GM12878 (cell line): Measurements from ENCODE around the gene ARRDC5. TPM values are rescaled to one million over a fixed set of nuclear protein-coding genes. Genes with fewer than 3 reads are reported as not detected.

ENCODE experiments used
- ATAC-seq: fragments of 200-7000 bp; cut with Tn5 transposase; 3 replicates; pipeline ENCODE4 v1.9.1; 2020; ENCODE audit warnings: mild to moderate bottlenecking, moderate library complexity
- BruUV-seq: library from RNA; stranded (reverse); fragments of 400-500 nt; replicated peaks from 2 replicates; lab custom pipeline; 2021; lab: Mats Ljungman, UMichigan
- CTCF ChIA-PET: fragments of 300-600 bp; sonication (Branson Sonifier 250); formaldehyde crosslinking; extraction: SDS; loops from one replicate; lab custom pipeline; 2021; ENCODE audit warnings: inconsistent platforms; lab: Yijun Ruan, JAX
- POLR2A ChIA-PET: fragments of 350-600 bp; formaldehyde crosslinking; extraction: SDS; loops from one replicate; lab custom pipeline; 2021; ENCODE audit warnings: inconsistent platforms; lab: Charles Lee
- RAD21 ChIA-PET: fragments of 300-600 bp; sonication (Branson Sonifier 250); formaldehyde crosslinking; loops from one replicate; lab custom pipeline; 2023; ENCODE audit warnings: antibody characterized with exemption; ENCODE audit not compliant: unreplicated experiment; lab: Charles Lee
- SMC1A ChIA-PET: fragments of 300-600 bp; sonication (Branson Sonifier 250); formaldehyde crosslinking; loops from one replicate; lab custom pipeline; 2023; ENCODE audit not compliant: unreplicated experiment, uncharacterized antibody; lab: Charles Lee
- DNase-seq: peaks from one replicate; pipeline ENCODE4 v3.0.0-alpha.2; 2011; ENCODE audit warnings: low read depth, low spot score
- FAIRE-seq: peaks from 3 replicates; lab custom pipeline; 2011; peaks lifted over from hg19 to GRCh38; lab: Jason Lieb, UNC
- H2AFZ ChIP-seq: 2 replicates; pipeline ENCODE4 v1.6.0; 2011; ENCODE audit warnings: low read depth, low read length, control low read depth; ENCODE audit not compliant: control insufficient read depth
- H3K27ac ChIP-seq: 2 replicates; pipeline ENCODE4 v1.5.1; 2011; ENCODE audit warnings: control low read depth; ENCODE audit not compliant: control insufficient read depth, insufficient read depth
- H3K27me3 ChIP-seq, 2 experiments: replicated peaks in 1 of 2; 2 replicates each; pipeline versions ENCODE4 v1.6.0 to v1.6.1; 2011; ENCODE audit warnings: low read length in 1 of 2; ENCODE audit not compliant: control insufficient read depth in 2 of 2, insufficient read depth in 2 of 2
- H3K36me3 ChIP-seq, 2 experiments: 2 replicates each; pipeline ENCODE4 v1.5.1; 2011; ENCODE audit warnings: low read length in 1 of 2; ENCODE audit not compliant: control insufficient read depth in 2 of 2, insufficient read depth in 2 of 2
- H3K4me1 ChIP-seq: 2 replicates; pipeline ENCODE4 v1.6.1; 2011; ENCODE audit warnings: mild to moderate bottlenecking, low read length, moderate library complexity, mixed read lengths; ENCODE audit not compliant: control insufficient read depth, insufficient read depth
- H3K4me2 ChIP-seq: 2 replicates; pipeline ENCODE4 v1.6.0; 2011; ENCODE audit warnings: control low read depth; ENCODE audit not compliant: control insufficient read depth, insufficient read depth
- H3K4me3 ChIP-seq: fragments of 200-600 bp; sonication (generic); 2 replicates; pipeline ENCODE4 v1.5.1; 2016
- H3K79me2 ChIP-seq: 2 replicates; pipeline ENCODE4 v1.6.0; 2011; ENCODE audit warnings: low read length; ENCODE audit not compliant: control insufficient read depth, insufficient read depth
- H3K9ac ChIP-seq: 2 replicates; pipeline ENCODE4 v1.8.0; 2011; ENCODE audit warnings: low read length, control low read depth, mixed read lengths; ENCODE audit not compliant: control insufficient read depth, insufficient read depth
- H3K9me3 ChIP-seq: replicated peaks from 3 replicates; pipeline ENCODE4 v1.5.1; 2011; ENCODE audit warnings: mild to moderate bottlenecking, low read length; ENCODE audit not compliant: control insufficient read depth, insufficient read depth
- H4K20me1 ChIP-seq: 2 replicates; pipeline ENCODE4 v1.6.0; 2011; ENCODE audit not compliant: control insufficient read depth, insufficient read depth
- ATF2 ChIP-seq: IDR thresholded peaks from 2 replicates; pipeline ENCODE4 v1.6.1; 2012; ENCODE audit warnings: low read length, inconsistent platforms
- CUX1 ChIP-seq: IDR thresholded peaks from 2 replicates; pipeline ENCODE4 v1.6.1; 2012; ENCODE audit warnings: improper control_type of control experiment, low read depth, low read length; ENCODE audit not compliant: insufficient replicate concordance
- ETV6 ChIP-seq, 2 experiments: fragments of 450-650 bp in 1 of 2; IDR thresholded peaks in 1 of 2; conservative IDR thresholded peaks in 1 of 2; 2 replicates each; pipeline ENCODE4 v1.6.1; 2014; ENCODE audit warnings: antibody characterized with exemption in 1 of 2, borderline replicate concordance in 1 of 2, low read depth in 1 of 2, mild to moderate bottlenecking in 1 of 2, moderate library complexity in 1 of 2
- FOXK2 ChIP-seq: fragments of 450-650 bp; IDR thresholded peaks from 2 replicates; pipeline ENCODE4 v1.6.1; 2017; ENCODE audit warnings: mild to moderate bottlenecking, moderate library complexity
- GABPA ChIP-seq: IDR thresholded peaks from 2 replicates; pipeline ENCODE4 v1.6.1; 2014; ENCODE audit warnings: antibody characterized with exemption, low read depth, mild to moderate bottlenecking, inconsistent platforms
- IRF3 ChIP-seq: fragments of 450-650 bp; IDR thresholded peaks from 2 replicates; pipeline ENCODE4 v1.6.1; 2014; ENCODE audit warnings: mild to moderate bottlenecking
- JUNB ChIP-seq: IDR thresholded peaks from 2 replicates; pipeline ENCODE4 v1.6.1; 2016; ENCODE audit warnings: antibody characterized with exemption, mild to moderate bottlenecking
- MEF2A ChIP-seq: IDR thresholded peaks from 2 replicates; pipeline ENCODE4 v1.6.1; 2011; ENCODE audit warnings: low read depth, mild to moderate bottlenecking, low read length, moderate library complexity; ENCODE audit not compliant: insufficient read depth
- NBN ChIP-seq: fragments of 450-650 bp; IDR thresholded peaks from 2 replicates; pipeline ENCODE4 v1.6.1; 2016
- NR2F1 ChIP-seq: fragments of 450-650 bp; conservative IDR thresholded peaks from 2 replicates; pipeline ENCODE4 v1.6.1; 2017; ENCODE audit warnings: mild to moderate bottlenecking
- PAX5 ChIP-seq: IDR thresholded peaks from 2 replicates; pipeline ENCODE4 v1.6.1; 2011; ENCODE audit warnings: low read depth, low read length, borderline replicate concordance
- SIN3A ChIP-seq: IDR thresholded peaks from 2 replicates; pipeline ENCODE4 v1.6.1; 2012; ENCODE audit warnings: low read depth, low read length, improper control_type of control experiment
- STAT3 ChIP-seq: IDR thresholded peaks from 2 replicates; pipeline ENCODE4 v1.6.1; 2011; ENCODE audit warnings: low read depth, low read length, improper control_type of control experiment
- WGBS: methylation state at CpG from one replicate; pipeline ENCODE4 v1.1.6; 2016; ENCODE audit warnings: low lambda C conversion rate; ENCODE audit not compliant: insufficient replicate concordance, insufficient coverage; ENCODE audit errors: missing lambda C conversion rate; 5-methylcytosine and 5-hydroxymethylcytosine counted together
- in situ Hi-C: fragments of 300-500 bp; cut with MboI; formaldehyde crosslinking; loops from 9 replicates; pipeline ENCODE4 v1.14.3; 2018; ENCODE audit warnings: mixed read lengths
- intact Hi-C: fragments of 100-400 bp; cut with micrococcal nuclease; formaldehyde crosslinking; loops from one replicate; pipeline ENCODE4 v1.14.2; 2022; ENCODE audit not compliant: unreplicated experiment
- polyA plus RNA-seq, 11 experiments: library from polyadenylated mRNA; depleted of rRNA in 4 of 11; unstranded in 6 of 11; stranded (reverse) in 5 of 11; fragments of >200 nt; fragmentation: Nextera tagmentation in 4 of 11; fragmentation: Illumina TruSeq in 1 of 11; extraction: Ambion mirVana in 4 of 11; extraction: Trizol in 1 of 11; gene quantifications; 1 replicate in 1 of 11; 2 replicates in 10 of 11; pipeline versions ENCODE4 v1.2.1 to v1.2.3, GENCODE V29; 2011 to 2016; ENCODE audit warnings: inconsistent platforms in 2 of 11, missing spikeins in 2 of 11, low read depth in 1 of 11
- total RNA-seq, 4 experiments: library from RNA; depleted of rRNA in 3 of 4; stranded (reverse); fragments of >200 nt in 3 of 4; fragmentation: Illumina TruSeq in 1 of 4; extraction: Trizol in 1 of 4; gene quantifications; 2 replicates each; pipeline versions ENCODE4 v1.2.1 to v1.2.3, GENCODE V29; 2013 to 2021

Gene ARRDC5
- total and polyA plus RNA-seq, 10 of the 15 experiments (the other 5 are each of a cell fraction or from before 2014, with no cell fraction given), result 0.03 to 0.38 (median 0.12) TPM; not detected in 2

GRCh38 chr19:4913996-4914735 lies 11.5 kb upstream of the ARRDC5 start:
- ChIA-PET CTCF (interaction anchor here (0.7 to 4.8 kb wide), 6 partner anchors 8 to 117 kb away, joined by 3 to 310 read pairs (median 24); partner anchors contain the start of genes KDM4B and PLIN3), SMC1A (interaction anchor here (2.2 to 4.0 kb wide), 2 partner anchors 42 to 105 kb away, joined by 5 to 94 read pairs; no protein-coding TSS in a partner anchor), RAD21 (interaction anchor here (0.8 to 5.4 kb wide), 3 partner anchors 44 to 103 kb away, joined by 3 to 176 read pairs (median 79); partner anchors contain the start of gene PLIN3), POLR2A (interaction anchor here (1.0 to 1.6 kb wide), 2 partner anchors 43 to 54 kb away, joined by 3 to 5 read pairs; partner anchors contain the start of gene KDM4B)
- H3K27ac ChIP-seq, result no peak overlapping the region
- H3K27me3 ChIP-seq, result no peaks in the 10 kb centered on the region
- no TSS peak for BruUV-seq
- no peaks in the 10 kb centered on the region for H3K9me3 ChIP-seq
- in situ Hi-C loops, result loop anchor here (5.0 kb wide), 2 partner anchors 42 to 107 kb away; no protein-coding TSS in a partner anchor
- peaks cover 44% of the 10 kb centered on the region for H3K4me1 ChIP-seq
- peaks cover 72% of the 10 kb centered on the region for H3K79me2 ChIP-seq
- no peaks in the 10 kb centered on the region for H4K20me1 ChIP-seq
- peaks cover 3 to 13% of the 10 kb centered on the region in 2 experiments for H3K36me3 ChIP-seq
- H3K4me2 ChIP-seq, result peak overlapping the region; percentile 96
- FAIRE-seq, result no peak
- H3K9ac ChIP-seq, result no peak overlapping the region
- intact Hi-C loops, result loop anchor here (2.0 to 5.0 kb wide), 2 partner anchors 117 to 192 kb away; partner anchors contain the start of gene DPP9
- no peak for DNase-seq
- H3K4me3 ChIP-seq, result no peak overlapping the region
- ATAC-seq, result no peak
- H2AFZ ChIP-seq, result no peak overlapping the region
- WGBS, result 86% methylated on average over 16 of the region's 24 CpGs
- TF ChIP-seq PAX5 (no peak), GABPA (no peak), JUNB (no peak), STAT3 (no peak), IRF3 (no peak), CUX1 (no peak), NBN (no peak), NR2F1 (no peak), SIN3A (no peak), ATF2 (no peak), MEF2A (no peak), ETV6 (conservative IDR thresholded peaks at IDR 0.05 in 1 of 2, IDR thresholded peaks at IDR 0.05 in 1 of 2; ENCODE audit: borderline replicate concordance in 1 of 2, low read depth in 1 of 2) (no peak), FOXK2 (no peak)
